ENCODE results near the gene SNX14. TPM values are rescaled to one million over a fixed set of nuclear protein-coding genes. Genes with fewer than 3 reads are reported as not detected.

SNX14 gene
- polyA plus RNA-seq, 1 of the 3 experiments (the other 2 are of a cell fraction), result 40.4 TPM

DNA sequence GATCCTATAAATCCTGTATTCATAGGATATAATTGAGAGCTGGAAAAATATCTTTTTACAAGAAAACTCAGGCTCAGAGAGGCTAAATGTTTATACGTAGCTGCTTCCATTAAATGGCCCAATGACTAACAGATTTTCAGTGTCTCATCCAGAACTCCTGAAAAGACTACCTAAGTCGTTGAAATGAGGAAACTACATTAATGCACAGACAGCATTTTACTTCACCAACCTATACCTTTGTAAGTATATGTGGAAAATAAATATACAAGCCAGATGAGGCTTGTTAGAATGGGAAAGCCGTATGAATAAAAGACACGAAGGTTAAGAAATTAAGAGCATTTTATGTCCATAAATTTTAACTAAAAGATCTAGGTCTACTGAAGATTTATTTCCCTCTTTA, 8.4 kb upstream of the SNX14 start:
- Histone ChIP-seq H3K9me2 (no peaks in the 10 kb centered on the region), H3F3A (replicated peaks; ENCODE audit: insufficient read depth) (peaks cover 63% of the 10 kb centered on the region), H3K9ac (no peak overlapping the region), H2AFZ (ENCODE audit: low read depth) (no peak overlapping the region), H3K4me2 (no peak overlapping the region), H3K4me1 (ENCODE audit: control insufficient read depth in 1 of 2, insufficient read depth in 2 of 2, low read depth in 1 of 2, low read length in 1 of 2) (no peaks in the 10 kb centered on the region), H3K79me2 (ENCODE audit: insufficient read depth) (peaks cover 12% of the 10 kb centered on the region), H3K27ac (ENCODE audit: low read depth in 2 of 2, low read length in 1 of 2) (no peak overlapping the region), H3K4me3 (ENCODE audit: low read depth in 2 of 2, low read length in 1 of 2) (no peak overlapping the region), H3K27me3 (ENCODE audit: insufficient read depth) (no peaks in the 10 kb centered on the region), H4K20me1 (ENCODE audit: insufficient read depth) (no peaks in the 10 kb centered on the region), H3K9me3 (no peaks in the 10 kb centered on the region), H3K36me3 (replicated peaks in 1 of 2; ENCODE audit: control insufficient read depth in 1 of 2, insufficient read depth in 2 of 2, low read length in 1 of 2) (peaks cover 17 to 42% of the 10 kb centered on the region in 2 experiments)
- no peak for TF ChIP-seq ZBTB33 (IDR thresholded peaks at IDR 0.05; ENCODE audit: borderline replicate concordance, low read depth)
- TF ChIP-seq GABPA (IDR thresholded peaks at IDR 0.05; ENCODE audit: low read depth), result no peak
- no peak for TF ChIP-seq RXRA (IDR thresholded peaks at IDR 0.05; ENCODE audit: borderline replicate concordance, low read depth)
- TF ChIP-seq EP300 (IDR thresholded peaks at IDR 0.05; ENCODE audit: borderline replicate concordance in 1 of 2, low read depth in 1 of 2, low read length in 1 of 2), result no peak
- TF ChIP-seq NFIC (IDR thresholded peaks at IDR 0.05; ENCODE audit: borderline replicate concordance), result no peak
- no peak for TF ChIP-seq ELF1 (IDR thresholded peaks at IDR 0.05)
- no peak for TF ChIP-seq RFX5 (IDR thresholded peaks at IDR 0.05; ENCODE audit: low read length)
- TF ChIP-seq FOXM1 (IDR thresholded peaks at IDR 0.05; ENCODE audit: low read depth), result no peak
- no peak for TF ChIP-seq YY1 (IDR thresholded peaks at IDR 0.05; ENCODE audit: low read depth)
- no peak for TF ChIP-seq EZH2phosphoT487 (IDR thresholded peaks at IDR 0.05; ENCODE audit: borderline replicate concordance, low read depth)
- TF ChIP-seq USF1 (IDR thresholded peaks at IDR 0.05; ENCODE audit: borderline replicate concordance, low read depth), result no peak
- no peak for TF ChIP-seq JUND (IDR thresholded peaks at IDR 0.05)
- no peak for TF ChIP-seq TEAD4 (IDR thresholded peaks at IDR 0.05; ENCODE audit: borderline replicate concordance, insufficient read depth)
- no peak for TF ChIP-seq TAF1 (IDR thresholded peaks at IDR 0.05; ENCODE audit: borderline replicate concordance, low read depth, low read length)
- TF ChIP-seq FOSL2 (IDR thresholded peaks at IDR 0.05; ENCODE audit: borderline replicate concordance, low read depth), result no peak
- TF ChIP-seq TCF12 (IDR thresholded peaks at IDR 0.05), result no peak
- TF ChIP-seq RCOR1 (IDR thresholded peaks at IDR 0.05; ENCODE audit: low read length), result no peak
- ChIA-PET CTCF (interaction anchor here (1.4 kb wide), 1 partner anchor 26 kb away, joined by 3 read pairs; no protein-coding TSS in a partner anchor), POLR2A (no interaction called here)
- DNase-seq, result no peak
- WGBS (ENCODE audit: low lambda C conversion rate), result 94% methylated on average over 4 of the region's 4 CpGs

Measured in SK-N-SH (cell line).